WTC11 (cell line): ENCODE results near the gene SBF1. TPM values are rescaled to one million over a fixed set of nuclear protein-coding genes. Genes with fewer than 3 reads are reported as not detected.

Source experiments
- ATAC-seq: fragments of 200-7000 bp; cut with Tn5 transposase; 2 replicates; pipeline ENCODE4 v1.10.0; 2021; ENCODE audit warnings: mild to moderate bottlenecking, moderate library complexity
- CTCF ChIA-PET: fragments of 300-600 bp; sonication (Branson Sonifier 250); formaldehyde crosslinking; loops from one replicate; lab custom pipeline; 2021; ENCODE audit warnings: antibody characterized with exemption; lab: Charles Lee
- POLR2A ChIA-PET: fragments of 350-600 bp; sonication (Branson Sonifier 250); formaldehyde crosslinking; loops from one replicate; lab custom pipeline; 2021; ENCODE audit warnings: antibody characterized with exemption; lab: Charles Lee
- DNase-seq: peaks from one replicate; pipeline ENCODE4 v3.0.0; 2021; ENCODE audit warnings: low spot score
- H3K27ac Mint-ChIP-seq: 2 replicates; pipeline ENCODE4 v1.8.0; 2021; ENCODE audit warnings: mixed read lengths
- H3K27me3 Mint-ChIP-seq: 2 replicates; pipeline ENCODE4 v1.8.0; 2021; ENCODE audit warnings: low read depth, mild to moderate bottlenecking, moderate library complexity, mixed read lengths
- H3K36me3 Mint-ChIP-seq: 2 replicates; pipeline ENCODE4 v1.8.0; 2021; ENCODE audit warnings: mixed read lengths
- H3K4me1 Mint-ChIP-seq: 2 replicates; pipeline ENCODE4 v1.8.0; 2022; ENCODE audit warnings: mixed read lengths
- H3K4me3 Mint-ChIP-seq: 2 replicates; pipeline ENCODE4 v1.8.0; 2021; ENCODE audit warnings: mild to moderate bottlenecking, moderate library complexity, mixed read lengths
- H3K9me3 Mint-ChIP-seq: 2 replicates; pipeline ENCODE4 v1.8.0; 2021; ENCODE audit warnings: mixed read lengths
- AFF4 ChIP-seq: sonication (generic); formaldehyde crosslinking; IDR thresholded peaks from 2 replicates; pipeline ENCODE4 v1.8.1; 2023; ENCODE audit warnings: mild to moderate bottlenecking, missing genetic modification reagents, borderline replicate concordance
- ATF3 ChIP-seq: sonication (generic); formaldehyde crosslinking; conservative IDR thresholded peaks from 2 replicates; pipeline ENCODE4 v1.8.1; 2022; ENCODE audit warnings: mild to moderate bottlenecking, missing genetic modification reagents
- ETV6 ChIP-seq: sonication (generic); formaldehyde crosslinking; IDR thresholded peaks from 2 replicates; pipeline ENCODE4 v1.8.1; 2022; ENCODE audit warnings: mild to moderate bottlenecking, missing genetic modification reagents
- FOXK1 ChIP-seq: sonication (generic); formaldehyde crosslinking; IDR thresholded peaks from 2 replicates; pipeline ENCODE4 v1.8.0; 2022; ENCODE audit warnings: mild to moderate bottlenecking, moderate library complexity, missing genetic modification reagents
- FOXP1 ChIP-seq: sonication (generic); formaldehyde crosslinking; IDR thresholded peaks from 2 replicates; pipeline ENCODE4 v1.8.0; 2022; ENCODE audit warnings: missing genetic modification reagents, mild to moderate bottlenecking, moderate library complexity, borderline replicate concordance
- GRHL2 ChIP-seq: fragments of 250-450 bp; sonication (Bioruptor Pico); IDR thresholded peaks from 2 replicates; pipeline ENCODE4 v1.8.0; 2022; ENCODE audit warnings: mild to moderate bottlenecking, moderate library complexity; ENCODE audit not compliant: insufficient replicate concordance, severe bottlenecking
- NFATC4 ChIP-seq: fragments of 250-450 bp; sonication (Bioruptor Pico); IDR thresholded peaks from 2 replicates; pipeline ENCODE4 v1.9.0; 2021; ENCODE audit warnings: mild to moderate bottlenecking
- NR3C1 ChIP-seq: sonication (generic); formaldehyde crosslinking; conservative IDR thresholded peaks from 2 replicates; pipeline ENCODE4 v1.8.1; 2023; ENCODE audit warnings: low read depth, mild to moderate bottlenecking, missing genetic modification reagents
- RELA ChIP-seq: sonication (generic); formaldehyde crosslinking; IDR thresholded peaks from 2 replicates; pipeline ENCODE4 v1.8.1; 2022; ENCODE audit warnings: missing genetic modification reagents, mild to moderate bottlenecking, borderline replicate concordance
- RORB ChIP-seq: fragments of 250-450 bp; sonication (Bioruptor Pico); IDR thresholded peaks from 2 replicates; pipeline ENCODE4 v1.9.0; 2021; ENCODE audit warnings: mild to moderate bottlenecking
- SP1 ChIP-seq: sonication (generic); formaldehyde crosslinking; conservative IDR thresholded peaks from 2 replicates; pipeline ENCODE4 v1.8.1; 2022; ENCODE audit warnings: missing genetic modification reagents
- TEAD1 ChIP-seq: sonication (generic); formaldehyde crosslinking; IDR thresholded peaks from 2 replicates; pipeline ENCODE4 v1.8.0; 2022; ENCODE audit warnings: mild to moderate bottlenecking, missing genetic modification reagents
- USF2 ChIP-seq: sonication (generic); formaldehyde crosslinking; IDR thresholded peaks from 2 replicates; pipeline ENCODE4 v1.8.1; 2023; ENCODE audit warnings: mild to moderate bottlenecking, missing genetic modification reagents, moderate library complexity
- ZNF121 ChIP-seq: sonication (generic); formaldehyde crosslinking; IDR thresholded peaks from 2 replicates; pipeline ENCODE4 v1.8.0; 2023; ENCODE audit warnings: missing genetic modification reagents
- ZNF232 ChIP-seq: sonication (generic); formaldehyde crosslinking; IDR thresholded peaks from 2 replicates; pipeline ENCODE4 v1.8.0; 2022; ENCODE audit warnings: mild to moderate bottlenecking, missing genetic modification reagents
- ZNF281 ChIP-seq: sonication (generic); formaldehyde crosslinking; IDR thresholded peaks from 2 replicates; pipeline ENCODE4 v1.8.0; 2023; ENCODE audit warnings: mild to moderate bottlenecking, missing genetic modification reagents
- total RNA-seq: library from RNA; stranded (reverse); gene quantifications from 3 replicates; pipeline ENCODE4 v1.2.3, GENCODE V29; 2021
- TF ChIP-seq, protein P1 (sequence below): sonication (generic); formaldehyde crosslinking; IDR thresholded peaks from 2 replicates; pipeline ENCODE4 v1.8.1; 2022; ENCODE audit warnings: missing genetic modification reagents, borderline replicate concordance
- TF ChIP-seq, protein P2 (sequence below): sonication (generic); formaldehyde crosslinking; IDR thresholded peaks from 2 replicates; pipeline ENCODE4 v1.8.1; 2022; ENCODE audit warnings: mild to moderate bottlenecking, moderate library complexity, missing genetic modification reagents

Gene SBF1
- total RNA-seq, 1 experiment from 2014 or later: 108 TPM

DNA sequence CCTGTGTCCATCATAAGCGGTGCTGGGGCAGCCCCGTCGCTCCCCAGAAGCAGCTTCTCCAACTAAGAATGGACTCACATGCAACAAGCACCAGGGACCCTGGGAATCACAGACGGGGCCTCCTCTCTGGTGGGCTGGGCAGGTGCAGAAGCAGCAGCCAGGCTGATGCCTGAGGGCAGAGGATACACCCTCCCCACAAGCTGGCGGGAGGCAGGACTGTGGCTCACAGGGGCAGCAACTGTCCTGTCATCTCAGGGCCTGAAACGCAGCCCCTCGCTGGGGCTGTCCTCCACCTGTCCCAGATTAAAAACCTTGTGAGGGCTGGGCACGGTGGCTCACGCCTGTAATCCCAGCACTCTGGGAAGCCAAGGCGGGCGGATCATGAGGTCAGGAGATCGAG lies 3.1 kb upstream of the SBF1 start (continued):
- TF ChIP-seq NFATC4 (CRISPR knock-in tag): no peak
- TF ChIP-seq FOXK1 (CRISPR knock-in tag): no peak
- TF ChIP-seq ETV6 (CRISPR knock-in tag): no peak

- H3K4me3 Mint-ChIP-seq: 0 out of 2 replicates have a peak overlapping the region, but pooled peaks have one; percentile 11
- ChIA-PET POLR2A (no interaction called here), CTCF (interaction anchor here (1.1 to 1.2 kb wide), 2 partner anchors 31 to 77 kb away, joined by 3 to 4 read pairs; partner anchors contain the start of genes LMF2 and NCAPH2)
- peak overlapping the region; percentile 5; the same call in 1 of the 2 replicates for H3K27ac Mint-ChIP-seq
- H3K4me1 Mint-ChIP-seq: peaks cover 33% of the 10 kb centered on the region
- ATAC-seq (no peak), DNase-seq (no peak)
- H3K36me3 Mint-ChIP-seq: no peaks in the 10 kb centered on the region
- H3K9me3 Mint-ChIP-seq: no peaks in the 10 kb centered on the region
- TF ChIP-seq, protein P1, sequence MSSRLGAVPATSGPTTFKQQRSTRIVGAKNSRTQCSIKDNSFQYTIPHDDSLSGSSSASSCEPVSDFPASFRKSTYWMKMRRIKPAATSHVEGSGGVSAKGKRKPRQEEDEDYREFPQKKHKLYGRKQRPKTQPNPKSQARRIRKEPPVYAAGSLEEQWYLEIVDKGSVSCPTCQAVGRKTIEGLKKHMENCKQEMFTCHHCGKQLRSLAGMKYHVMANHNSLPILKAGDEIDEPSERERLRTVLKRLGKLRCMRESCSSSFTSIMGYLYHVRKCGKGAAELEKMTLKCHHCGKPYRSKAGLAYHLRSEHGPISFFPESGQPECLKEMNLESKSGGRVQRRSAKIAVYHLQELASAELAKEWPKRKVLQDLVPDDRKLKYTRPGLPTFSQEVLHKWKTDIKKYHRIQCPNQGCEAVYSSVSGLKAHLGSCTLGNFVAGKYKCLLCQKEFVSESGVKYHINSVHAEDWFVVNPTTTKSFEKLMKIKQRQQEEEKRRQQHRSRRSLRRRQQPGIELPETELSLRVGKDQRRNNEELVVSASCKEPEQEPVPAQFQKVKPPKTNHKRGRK: no peak
- TF ChIP-seq GRHL2 (CRISPR knock-in tag) (no peak), USF2 (CRISPR knock-in tag) (no peak), FOXP1 (CRISPR knock-in tag) (no peak), RELA (CRISPR knock-in tag) (no peak), ATF3 (CRISPR knock-in tag) (no peak), ZNF281 (CRISPR knock-in tag) (no peak), NFATC4 (CRISPR knock-in tag) (no peak), TEAD1 (no peak), SP1 (CRISPR knock-in tag) (no peak), ZNF232 (CRISPR knock-in tag) (no peak), FOXK1 (CRISPR knock-in tag) (no peak), NR3C1 (no peak), AFF4 (CRISPR knock-in tag) (no peak), RORB (CRISPR knock-in tag) (no peak), ZNF121 (CRISPR knock-in tag) (no peak)
- TF ChIP-seq, protein P2, sequence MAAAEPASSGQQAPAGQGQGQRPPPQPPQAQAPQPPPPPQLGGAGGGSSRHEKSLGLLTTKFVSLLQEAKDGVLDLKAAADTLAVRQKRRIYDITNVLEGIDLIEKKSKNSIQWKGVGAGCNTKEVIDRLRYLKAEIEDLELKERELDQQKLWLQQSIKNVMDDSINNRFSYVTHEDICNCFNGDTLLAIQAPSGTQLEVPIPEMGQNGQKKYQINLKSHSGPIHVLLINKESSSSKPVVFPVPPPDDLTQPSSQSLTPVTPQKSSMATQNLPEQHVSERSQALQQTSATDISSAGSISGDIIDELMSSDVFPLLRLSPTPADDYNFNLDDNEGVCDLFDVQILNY (CRISPR knock-in tag): no peak
- H3K27me3 Mint-ChIP-seq: peaks cover 40% of the 10 kb centered on the region
Observed at GRCh38 chr22:50476868-50477267, 2.0 kb upstream of the SBF1 start.
